NCI-H1694 (cell line): Measurements from ENCODE around the gene CORO2B.
A peak's percentile ranks its signal among the peaks of the same experiment; 100 is the strongest.
"Not testable (repeated sequence)": the region's sequence is repeated elsewhere in the genome, so short reads cannot be mapped to it uniquely, and the experiment has no call there.

ENCODE experiments used
- DNase-seq: peaks from one replicate; lab custom pipeline; 2025; lab: John Stamatoyannopoulos, UW

The CORO2B gene

GRCh38 chr15:68646696-68647095, 67.9 kb downstream of the CORO2B start:
- DNase-seq, result no peak

- DNase-seq, result not testable (repeated sequence)
These were observed 68.6 kb downstream of the CORO2B start for GRCh38 chr15:68647361-68647760.

DNA sequence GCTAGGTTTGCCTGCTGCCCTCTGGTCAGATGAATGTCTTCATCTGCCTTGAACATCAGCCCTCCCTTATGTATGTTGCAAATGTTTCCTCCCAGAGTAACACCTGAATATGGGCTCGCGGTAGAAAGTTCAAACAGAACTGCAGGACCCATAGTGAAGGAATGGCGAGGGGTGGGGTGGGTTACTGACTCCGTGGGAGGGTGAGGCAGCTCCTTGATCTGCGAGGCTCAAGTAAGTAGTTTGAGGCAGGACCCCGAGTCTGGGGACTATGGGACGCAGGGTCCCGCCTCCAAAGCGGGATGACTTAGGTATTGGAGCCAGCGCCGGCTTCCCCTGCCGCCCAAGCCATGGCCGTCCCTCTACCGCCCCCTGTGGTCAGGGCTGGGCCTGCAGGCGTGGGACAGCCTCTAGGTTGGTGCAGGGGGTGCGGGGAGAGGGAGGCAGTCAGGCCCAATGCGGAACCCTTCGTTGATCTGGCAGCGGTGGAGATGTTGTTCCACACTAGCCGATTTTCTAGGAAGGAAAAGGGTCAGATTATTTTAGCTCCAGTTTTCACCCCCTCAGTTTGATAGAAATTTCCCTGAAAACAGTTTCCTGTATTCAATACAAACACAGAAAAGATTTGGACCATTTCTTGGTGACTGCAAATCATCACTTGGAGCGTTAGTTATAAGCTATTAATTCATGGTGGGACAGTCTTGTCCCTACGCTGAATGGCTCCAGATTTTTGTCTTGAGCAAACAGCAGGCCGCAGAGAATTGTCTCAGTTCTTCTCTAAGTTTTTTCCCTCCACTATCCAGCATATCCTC, 72.3 kb downstream of the CORO2B start:
- DNase-seq, result peak; percentile 46

- peak; percentile 57 for DNase-seq
These were observed 73.2 kb downstream of the CORO2B start for GRCh38 chr15:68651916-68652525.

- no peak for DNase-seq
These were observed 74.3 kb downstream of the CORO2B start for GRCh38 chr15:68653031-68653635.

DNA sequence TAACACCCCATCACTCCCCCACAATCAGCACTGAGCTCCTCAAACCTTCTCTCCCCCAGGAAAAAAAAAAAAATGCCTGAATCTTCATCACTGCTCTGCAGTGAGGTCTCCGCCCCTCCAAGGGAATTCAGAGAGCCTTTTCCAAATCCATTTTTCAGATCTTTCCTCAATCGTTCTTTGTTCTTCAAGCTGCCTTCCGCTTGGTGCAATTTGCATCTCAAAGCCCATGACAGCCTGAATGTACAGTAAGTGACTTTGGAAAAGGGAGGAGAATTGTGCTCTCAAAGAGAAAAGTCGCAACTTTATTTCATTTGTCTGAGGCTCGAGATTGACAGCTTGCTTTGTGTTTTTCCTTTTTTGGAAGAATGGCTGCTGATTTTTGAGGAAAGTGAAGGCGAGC, 75.0 kb downstream of the CORO2B start:
- no peak for DNase-seq

DNA sequence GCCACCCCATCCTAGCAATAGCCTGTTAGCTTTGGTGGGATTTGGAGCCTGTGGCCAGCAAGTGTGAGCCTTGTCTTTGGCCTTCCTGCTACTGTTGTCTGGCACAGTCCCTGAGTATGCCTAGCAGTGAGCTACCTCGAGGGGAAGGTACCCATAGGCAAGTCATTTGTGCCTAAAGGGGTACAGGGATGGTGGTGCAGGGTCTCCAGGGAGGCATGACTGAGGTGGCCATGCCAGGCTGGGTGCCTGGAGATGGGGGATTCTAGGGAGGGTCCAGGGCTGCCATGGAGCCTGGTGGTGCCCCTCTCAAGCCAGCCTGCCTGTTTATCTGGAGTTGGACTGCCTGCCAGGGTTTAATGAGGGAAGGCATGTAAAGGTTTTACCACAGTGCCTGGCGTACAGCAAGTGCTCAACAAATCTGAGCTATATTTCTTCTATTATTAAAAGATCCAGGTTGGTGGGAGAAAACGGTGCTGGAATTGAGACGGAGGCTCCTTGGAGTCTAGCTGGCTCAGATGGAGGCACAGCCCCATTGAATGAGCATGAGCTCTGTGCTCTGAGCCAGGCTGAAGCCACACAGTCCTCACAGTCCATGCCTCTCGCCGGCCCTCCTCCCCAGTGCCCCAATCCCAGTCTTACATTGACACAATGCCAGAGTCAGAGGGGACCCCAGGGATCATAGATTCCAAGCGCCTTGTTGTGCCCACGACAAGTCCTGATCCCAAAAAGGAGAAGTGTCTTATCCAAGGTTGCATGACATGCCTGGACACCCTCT, 76.2 kb downstream of the CORO2B start:
- DNase-seq, result no peak

DNA sequence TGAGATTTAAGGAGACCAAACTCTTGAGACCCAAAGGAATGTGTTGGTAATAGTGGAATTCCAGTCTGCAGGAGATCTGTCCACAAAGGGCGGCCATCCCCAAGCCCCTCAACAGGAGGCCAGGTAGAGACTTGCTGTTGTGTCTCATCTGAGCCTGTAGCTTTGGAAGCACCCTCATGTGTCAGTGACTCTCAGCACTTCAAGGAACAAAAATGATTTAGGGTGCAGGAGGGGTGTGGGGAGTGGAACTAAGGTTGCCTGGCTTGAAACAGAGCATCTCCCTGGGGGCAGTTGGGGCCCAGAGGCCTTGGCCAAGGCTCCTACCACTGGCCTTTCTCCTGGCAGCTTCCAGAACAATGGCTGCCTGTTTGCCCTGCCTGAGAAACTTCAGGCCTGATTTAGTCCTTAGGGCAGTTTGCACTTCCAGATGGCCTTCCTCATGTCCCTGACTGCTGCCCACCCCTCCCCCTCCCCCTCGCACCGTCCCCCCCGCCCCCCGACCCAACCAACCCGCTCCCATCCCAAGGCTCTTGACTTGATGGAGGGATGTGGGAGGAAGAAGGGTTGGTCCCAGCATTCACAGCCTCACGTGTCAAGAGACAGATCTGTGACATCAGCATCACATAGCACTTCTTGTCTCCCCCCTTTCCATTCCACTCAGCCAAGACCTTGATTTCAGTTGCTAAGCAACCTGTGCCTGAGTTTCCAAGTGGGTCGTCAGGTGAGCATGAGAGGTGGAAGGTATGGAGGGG, 77.1 kb downstream of the CORO2B start:
- no peak for DNase-seq

DNA sequence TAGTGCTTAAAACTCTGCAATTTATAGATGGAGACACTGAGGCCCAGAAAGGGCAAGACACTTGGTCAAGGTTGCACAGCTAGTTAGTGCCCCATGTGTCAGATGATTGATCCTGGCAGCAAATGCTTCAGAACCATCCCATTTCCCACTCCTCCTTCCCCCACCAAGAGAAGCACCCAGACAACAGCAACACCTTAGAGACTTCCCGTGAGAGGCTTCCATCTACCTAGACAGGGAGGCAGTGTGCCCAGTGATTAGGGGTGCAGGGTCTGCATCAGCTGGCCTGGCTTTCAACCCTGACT, 77.6 kb downstream of the CORO2B start:
- DNase-seq, result no peak

- DNase-seq, result peak; percentile 80
These were observed 79.4 kb downstream of the CORO2B start for GRCh38 chr15:68658151-68658550.

DNA sequence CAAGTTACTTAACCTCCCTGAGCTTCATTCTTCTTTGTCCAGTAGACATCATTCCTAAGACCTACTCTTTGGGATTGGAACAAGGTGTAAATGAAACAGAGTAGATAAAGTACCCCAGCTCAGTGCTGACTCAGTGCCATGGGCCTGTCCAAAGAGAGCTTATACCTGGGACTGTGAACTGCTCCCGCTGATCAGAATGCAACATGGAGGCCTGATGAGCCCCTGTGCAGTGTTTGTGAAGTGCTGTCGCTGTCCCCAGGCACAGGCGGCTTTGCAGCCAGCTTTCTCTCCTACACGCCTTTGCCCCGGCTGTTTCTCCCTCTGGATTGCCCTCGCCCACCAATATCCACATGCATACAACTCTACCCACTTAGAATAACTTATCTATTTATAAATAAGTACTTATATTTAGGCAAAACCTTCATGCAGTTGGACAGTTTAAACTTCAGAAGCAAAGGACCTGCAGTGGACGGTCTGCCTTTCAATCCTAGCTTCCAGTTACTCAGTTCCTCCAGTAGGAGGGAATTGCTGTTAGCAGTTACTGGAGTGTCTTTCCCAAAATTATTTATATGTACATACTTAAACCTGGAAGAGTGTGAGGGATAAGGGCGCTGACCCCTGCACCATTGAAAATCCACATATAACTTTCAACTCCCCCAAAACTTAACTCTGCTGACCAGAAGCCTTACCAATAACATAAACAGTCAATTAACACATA, 80.0 kb downstream of the CORO2B start:
- DNase-seq, result no peak

DNA sequence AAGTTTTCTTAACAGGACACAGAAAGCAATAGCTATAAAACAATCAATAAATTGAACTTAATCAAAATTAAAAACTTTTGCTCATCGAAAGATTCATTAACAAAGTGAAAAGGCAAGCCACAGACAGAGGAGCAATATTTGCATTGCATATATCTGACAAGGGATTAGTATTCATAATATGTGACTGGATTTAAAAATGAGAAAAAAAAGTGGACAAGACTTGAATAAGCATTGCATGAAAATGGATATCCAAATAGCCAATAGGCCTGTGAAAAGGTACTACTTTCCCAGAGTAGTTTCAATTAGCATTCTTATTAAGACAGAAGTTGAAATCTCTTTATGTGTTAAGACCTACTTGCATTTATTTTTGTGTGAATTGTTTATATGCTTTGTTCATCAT, 84.7 kb downstream of the CORO2B start:
- DNase-seq, result no peak

- DNase-seq, result no peak
These were observed 87.5 kb downstream of the CORO2B start for GRCh38 chr15:68666120-68666811.

GRCh38 chr15:68666812-68667450, 88.1 kb downstream of the CORO2B start:
- no peak for DNase-seq

GRCh38 chr15:68667800-68668625, 89.2 kb downstream of the CORO2B start:
- DNase-seq, result no peak

DNA sequence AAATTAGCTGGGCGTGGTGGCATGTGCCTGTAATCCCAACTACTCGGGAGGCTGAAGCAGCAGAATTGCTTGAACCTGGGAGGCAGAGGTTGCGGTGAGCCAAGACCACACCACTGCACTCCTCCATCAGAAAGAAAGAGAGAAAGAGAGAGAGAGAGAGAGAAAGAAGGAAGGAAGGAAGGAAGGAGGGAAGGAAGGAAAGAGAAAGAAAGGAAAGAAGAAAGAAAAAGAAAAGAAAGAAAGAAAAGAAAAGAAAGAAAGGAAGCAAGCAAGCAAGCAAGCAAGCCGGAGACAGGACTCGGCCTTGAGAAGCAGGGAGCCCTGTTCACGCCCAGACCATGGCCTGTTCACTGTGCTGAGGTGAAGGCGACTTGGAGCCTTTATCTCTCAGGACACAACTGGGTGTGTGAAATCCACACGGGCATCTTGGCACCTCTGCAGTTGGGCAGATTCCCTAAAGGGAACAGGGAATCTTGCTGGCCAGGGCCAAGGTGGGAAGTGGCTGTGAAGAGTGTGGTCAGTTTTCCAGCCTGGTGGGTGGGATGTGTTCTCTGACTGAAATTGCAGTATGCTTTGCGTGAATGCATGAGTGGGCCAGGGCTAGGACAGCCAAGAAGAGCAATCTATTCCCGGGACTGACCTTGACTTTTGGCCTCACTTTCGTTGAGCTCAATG, 90.3 kb downstream of the CORO2B start:
- no peak for DNase-seq

- no peak for DNase-seq
These were observed 93.5 kb downstream of the CORO2B start for GRCh38 chr15:68672251-68672650.

GRCh38 chr15:68672781-68673205, 94.0 kb downstream of the CORO2B start:
- no peak for DNase-seq

DNA sequence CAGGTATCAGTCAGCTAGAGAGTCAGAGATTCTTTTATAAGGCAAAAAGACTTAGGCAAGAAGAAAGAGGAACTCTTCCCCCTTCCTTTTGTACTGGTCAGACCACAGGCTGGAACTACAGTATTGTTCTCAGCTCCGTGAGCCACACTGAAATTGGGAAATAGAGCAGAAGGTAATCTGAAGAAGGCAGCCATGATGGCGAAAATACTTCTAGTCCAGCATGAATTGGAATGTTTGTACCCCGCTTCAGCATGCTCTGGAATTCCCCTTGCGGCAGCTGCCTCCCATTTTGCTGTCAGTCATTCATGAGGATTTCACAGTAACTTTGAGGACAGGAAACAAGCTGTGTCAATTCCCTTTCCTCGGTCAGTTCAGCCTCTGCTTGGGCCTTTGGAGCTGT, 96.2 kb downstream of the CORO2B start:
- DNase-seq, result no peak
